ENCODE data around the gene ARHGEF6.

GRCh38 chrX:136710325-136710951 is 70.3 kb downstream of the ARHGEF6 start:
- TF ChIP-seq, protein P1, sequence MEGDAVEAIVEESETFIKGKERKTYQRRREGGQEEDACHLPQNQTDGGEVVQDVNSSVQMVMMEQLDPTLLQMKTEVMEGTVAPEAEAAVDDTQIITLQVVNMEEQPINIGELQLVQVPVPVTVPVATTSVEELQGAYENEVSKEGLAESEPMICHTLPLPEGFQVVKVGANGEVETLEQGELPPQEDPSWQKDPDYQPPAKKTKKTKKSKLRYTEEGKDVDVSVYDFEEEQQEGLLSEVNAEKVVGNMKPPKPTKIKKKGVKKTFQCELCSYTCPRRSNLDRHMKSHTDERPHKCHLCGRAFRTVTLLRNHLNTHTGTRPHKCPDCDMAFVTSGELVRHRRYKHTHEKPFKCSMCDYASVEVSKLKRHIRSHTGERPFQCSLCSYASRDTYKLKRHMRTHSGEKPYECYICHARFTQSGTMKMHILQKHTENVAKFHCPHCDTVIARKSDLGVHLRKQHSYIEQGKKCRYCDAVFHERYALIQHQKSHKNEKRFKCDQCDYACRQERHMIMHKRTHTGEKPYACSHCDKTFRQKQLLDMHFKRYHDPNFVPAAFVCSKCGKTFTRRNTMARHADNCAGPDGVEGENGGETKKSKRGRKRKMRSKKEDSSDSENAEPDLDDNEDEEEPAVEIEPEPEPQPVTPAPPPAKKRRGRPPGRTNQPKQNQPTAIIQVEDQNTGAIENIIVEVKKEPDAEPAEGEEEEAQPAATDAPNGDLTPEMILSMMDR (IDR thresholded peaks at IDR 0.05; ENCODE audit: low read depth, low read length, poor library complexity, severe bottlenecking): no peak
- TF ChIP-seq EZH2phosphoT487 (IDR thresholded peaks at IDR 0.05; ENCODE audit: borderline replicate concordance, low read length): no peak
